ENCODE results near the gene ZEB2. TPM values are rescaled to one million over a fixed set of nuclear protein-coding genes. Genes with fewer than 3 reads are reported as not detected.

Gene ZEB2
- polyA plus RNA-seq, 1 donor from 2014 or later, result 51.5 TPM

DNA sequence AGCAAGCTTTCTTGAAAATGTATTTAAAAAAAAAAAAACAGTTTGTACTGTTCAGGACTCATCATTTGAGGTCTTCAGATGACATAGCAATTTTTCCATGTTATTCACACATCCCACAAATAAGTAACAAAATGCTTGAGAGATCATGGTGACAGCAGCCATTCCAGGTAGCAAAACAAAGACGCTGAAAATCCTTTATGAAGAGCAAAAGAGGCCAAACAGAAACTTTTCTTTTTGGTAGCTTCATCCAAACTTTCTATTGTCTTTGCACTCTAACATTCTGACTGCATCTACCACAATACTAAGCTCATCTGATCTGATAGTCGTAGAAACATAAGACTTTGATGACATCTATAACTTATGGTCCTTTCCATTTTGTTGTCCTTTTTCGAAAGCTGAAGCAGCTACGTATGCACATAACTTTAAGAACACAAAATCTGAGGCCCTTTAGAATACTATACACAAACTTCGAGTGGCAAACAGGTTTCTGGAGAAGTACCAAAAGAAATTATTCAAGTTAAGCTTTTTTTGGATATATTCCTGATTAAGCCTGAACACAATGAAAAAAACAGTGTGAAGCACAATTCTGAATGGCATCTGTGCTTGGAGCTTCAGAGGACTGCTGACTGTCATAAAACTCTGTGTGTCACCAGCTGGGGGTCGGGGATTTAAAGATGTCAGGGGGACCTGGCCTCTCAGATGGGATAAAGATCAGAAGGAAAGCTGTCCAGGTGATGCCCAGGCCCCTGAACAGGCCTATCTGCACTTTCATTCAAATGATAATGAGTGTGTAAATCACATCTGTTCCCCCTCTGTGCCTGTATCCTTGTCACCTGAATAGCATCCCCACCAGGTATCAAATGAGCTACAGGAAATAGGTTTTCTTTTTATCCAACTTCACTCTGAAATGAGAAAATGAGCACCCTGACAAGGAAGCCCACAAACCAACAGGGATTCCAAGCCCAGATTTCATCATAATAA, 75.8 kb downstream of the ZEB2 start:
- Mint-ChIP-seq H3K27me3 (no peaks in the 10 kb centered on the region), H3K27ac (peak overlapping the region in 1 of 3 donors; percentile 57), H3K36me3 (peaks cover 2% of the 10 kb centered on the region), H3K4me3 (no peak overlapping the region), H3K4me1 (peaks cover 41 to 61% (median 59%) of the 10 kb centered on the region in 3 donors), H3K9me3 (no peaks in the 10 kb centered on the region)

DNA sequence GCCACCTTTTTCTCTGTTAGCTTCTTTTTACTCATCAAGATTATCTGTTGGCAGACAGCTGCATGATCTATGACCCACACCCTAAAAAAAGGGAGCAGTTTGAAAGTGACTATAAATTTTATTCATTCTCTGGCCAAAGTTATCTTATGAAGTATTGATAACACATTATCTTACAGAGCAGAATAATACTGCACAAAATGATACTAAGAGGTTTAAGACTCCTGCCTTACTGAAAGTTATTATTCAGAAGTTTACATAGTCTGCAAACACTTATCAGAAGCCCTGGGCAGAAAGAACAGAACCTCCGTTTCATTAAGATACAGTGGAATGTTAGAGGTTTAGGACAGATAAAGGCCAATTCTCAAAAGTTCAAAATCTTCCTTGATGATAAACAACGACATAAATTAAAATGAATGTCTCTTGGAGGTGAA, 78.2 kb downstream of the ZEB2 start:
- no peak overlapping the region for H3K4me3 Mint-ChIP-seq
- no peaks in the 10 kb centered on the region for H3K9me3 Mint-ChIP-seq
- no peaks in the 10 kb centered on the region for H3K27me3 Mint-ChIP-seq
- no peak overlapping the region for H3K27ac Mint-ChIP-seq
- H3K4me1 Mint-ChIP-seq, result peaks cover 35 to 61% (median 55%) of the 10 kb centered on the region in 3 donors
- H3K36me3 Mint-ChIP-seq, result no peaks in the 10 kb centered on the region

DNA sequence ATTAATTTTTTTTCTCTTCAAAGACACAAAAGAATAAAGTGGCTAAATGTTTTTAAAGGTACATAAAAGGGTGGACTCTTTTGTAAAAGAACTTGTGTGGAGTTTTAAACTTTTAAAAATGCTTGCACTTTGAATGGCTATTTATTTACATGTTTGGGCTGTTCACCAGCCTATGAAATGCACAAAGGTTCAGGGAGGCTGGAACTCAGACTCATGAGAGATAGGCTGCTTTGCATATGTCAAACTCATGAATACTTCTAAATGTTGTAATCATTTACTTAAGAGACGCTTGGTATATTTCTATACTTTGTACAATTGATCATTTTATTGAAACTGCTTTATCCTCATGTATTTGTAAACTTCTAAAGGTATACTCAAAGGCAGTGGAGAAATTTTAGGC, 79.9 kb downstream of the ZEB2 start:
- Mint-ChIP-seq H3K36me3 (no peaks in the 10 kb centered on the region), H3K4me3 (peak overlapping the region in 1 of 4 donors; percentile 7), H3K27ac (no peak overlapping the region), H3K4me1 (peaks cover 29 to 59% (median 46%) of the 10 kb centered on the region in 3 donors), H3K9me3 (no peaks in the 10 kb centered on the region), H3K27me3 (no peaks in the 10 kb centered on the region)

DNA sequence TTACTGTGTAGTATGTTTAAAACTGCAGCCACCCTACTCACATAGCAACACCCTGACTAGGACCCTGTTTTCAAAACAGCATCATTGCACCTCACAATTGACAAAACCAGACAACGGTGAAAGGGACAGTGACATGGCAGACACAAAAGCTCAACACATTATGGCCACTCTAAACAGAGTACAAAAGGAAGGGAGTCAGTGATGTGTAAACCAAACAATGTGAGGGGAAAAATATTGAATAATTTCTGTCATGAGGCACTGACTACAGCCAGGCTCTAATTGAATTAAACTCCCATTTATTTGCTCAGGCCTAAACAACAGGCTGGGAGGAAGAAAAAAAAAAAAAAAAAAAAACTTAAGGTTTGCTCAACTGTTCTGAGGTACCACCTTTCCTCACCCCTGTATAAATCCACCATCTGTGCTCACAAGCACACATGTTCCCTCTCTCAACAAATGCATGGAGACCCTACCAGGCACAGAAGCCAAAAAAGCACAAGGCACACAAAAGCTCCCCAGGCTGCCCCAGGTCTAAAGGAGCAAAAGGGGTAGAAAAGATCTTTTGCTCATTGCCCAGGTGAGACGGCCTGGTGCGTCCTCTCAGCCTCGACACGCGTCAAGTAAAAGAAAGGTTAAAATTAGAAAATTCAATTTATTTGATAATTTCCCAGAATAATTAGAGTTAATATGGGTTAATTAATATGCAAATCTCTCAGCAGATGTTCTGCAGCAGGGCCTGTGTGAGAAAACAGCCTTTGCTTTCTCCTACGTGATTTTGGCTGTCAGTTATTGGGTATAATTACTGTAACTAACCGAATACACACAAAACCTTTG, 80.9 kb downstream of the ZEB2 start:
- Mint-ChIP-seq H3K27ac (peak overlapping the region in 2 of 3 donors; percentile 35 to 45), H3K27me3 (no peaks in the 10 kb centered on the region), H3K36me3 (no peaks in the 10 kb centered on the region), H3K4me1 (peaks cover 26 to 57% (median 45%) of the 10 kb centered on the region in 3 donors), H3K9me3 (no peaks in the 10 kb centered on the region), H3K4me3 (no peak overlapping the region)

DNA sequence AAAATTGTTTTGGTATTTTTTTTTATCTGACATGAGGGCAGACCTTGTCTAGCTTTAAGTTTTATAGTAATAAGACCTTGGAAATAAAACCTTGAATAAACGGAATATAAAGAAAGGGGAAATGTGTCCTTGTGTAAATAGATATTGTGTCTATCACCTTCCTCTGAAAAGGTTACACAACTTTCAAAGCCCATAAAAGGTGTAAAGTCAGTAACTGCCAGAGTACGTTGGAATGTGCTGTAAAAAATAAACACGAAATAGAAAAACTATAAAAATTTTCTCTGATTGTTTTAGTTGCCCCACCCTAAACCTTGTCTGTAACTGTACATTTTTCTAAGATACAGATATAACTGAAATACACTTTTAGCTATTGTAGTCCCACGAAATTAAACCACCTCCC, 82.3 kb downstream of the ZEB2 start:
- no peaks in the 10 kb centered on the region for H3K9me3 Mint-ChIP-seq
- no peaks in the 10 kb centered on the region for H3K27me3 Mint-ChIP-seq
- H3K4me1 Mint-ChIP-seq, result peaks cover 31 to 63% (median 48%) of the 10 kb centered on the region in 3 donors
- peak overlapping the region in 1 of 3 donors; percentile 35 for H3K27ac Mint-ChIP-seq
- H3K36me3 Mint-ChIP-seq, result no peaks in the 10 kb centered on the region
- peak overlapping the region in 1 of 4 donors; percentile 21 for H3K4me3 Mint-ChIP-seq

DNA sequence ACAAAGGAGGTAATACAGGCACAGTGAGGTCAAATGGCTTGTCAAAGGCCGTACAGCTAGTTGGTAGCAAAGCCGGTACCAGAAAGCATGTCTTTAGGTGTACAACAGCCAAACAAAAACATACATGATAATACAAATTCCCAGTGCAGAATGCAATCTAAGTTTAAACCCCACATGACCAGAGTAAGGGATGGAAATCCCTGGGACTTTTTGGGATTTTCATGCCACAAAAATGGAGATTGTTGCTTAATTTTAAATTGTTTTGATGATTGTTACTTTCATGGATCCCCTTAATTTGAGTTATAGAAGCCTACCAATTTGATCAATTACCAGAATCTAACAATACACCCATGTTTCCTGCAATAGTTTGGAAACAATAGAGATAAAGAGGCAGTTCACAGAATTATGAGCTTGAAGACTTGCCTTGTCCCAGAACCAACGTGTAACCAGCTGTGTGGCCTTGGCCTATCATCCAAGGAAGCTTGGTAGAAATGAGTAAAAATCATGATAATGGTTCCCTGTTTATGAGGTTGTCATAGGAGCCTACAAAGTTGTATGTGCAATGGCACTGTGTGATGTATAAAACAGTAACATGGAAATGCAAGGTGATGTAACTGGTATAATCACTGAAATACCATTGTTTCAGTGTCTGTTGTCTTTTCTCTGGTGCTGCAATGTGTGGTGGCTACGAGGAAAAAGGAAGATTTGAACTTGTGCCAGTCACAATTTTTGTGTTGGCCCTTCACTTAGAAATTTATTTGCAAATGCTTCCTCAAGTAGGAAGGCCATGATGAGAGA, 85.3 kb downstream of the ZEB2 start:
- Mint-ChIP-seq H3K36me3 (no peaks in the 10 kb centered on the region), H3K4me3 (peak overlapping the region in 1 of 4 donors; percentile 26), H3K27ac (peak overlapping the region in 1 of 3 donors; percentile 55), H3K27me3 (no peaks in the 10 kb centered on the region), H3K9me3 (no peaks in the 10 kb centered on the region), H3K4me1 (peaks cover 15 to 39% (median 38%) of the 10 kb centered on the region in 3 donors)

DNA sequence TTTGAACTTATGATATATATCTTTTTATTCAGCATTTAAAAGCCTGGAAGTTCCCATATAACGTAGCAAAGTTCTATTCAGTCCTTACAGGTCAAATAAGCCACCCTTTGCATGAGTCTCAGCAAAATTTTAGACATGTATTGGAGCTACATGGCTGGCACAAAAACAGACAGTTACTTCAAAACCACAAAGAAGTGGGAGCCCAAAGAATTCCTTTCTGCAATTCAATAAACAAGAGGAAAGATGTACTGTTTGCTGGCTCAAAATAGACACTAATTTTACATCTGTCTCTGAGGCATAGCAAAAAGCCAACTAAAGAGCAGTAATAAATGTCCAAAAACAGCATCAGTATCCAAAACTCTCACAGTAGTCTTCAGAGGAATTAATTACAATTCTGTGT, 87.0 kb downstream of the ZEB2 start:
- H3K27me3 Mint-ChIP-seq, result no peaks in the 10 kb centered on the region
- no peak overlapping the region for H3K4me3 Mint-ChIP-seq
- H3K36me3 Mint-ChIP-seq, result no peaks in the 10 kb centered on the region
- H3K4me1 Mint-ChIP-seq, result peaks cover 11 to 32% (median 28%) of the 10 kb centered on the region in 3 donors
- H3K27ac Mint-ChIP-seq, result peak overlapping the region in 1 of 3 donors; percentile 4
- H3K9me3 Mint-ChIP-seq, result no peaks in the 10 kb centered on the region

DNA sequence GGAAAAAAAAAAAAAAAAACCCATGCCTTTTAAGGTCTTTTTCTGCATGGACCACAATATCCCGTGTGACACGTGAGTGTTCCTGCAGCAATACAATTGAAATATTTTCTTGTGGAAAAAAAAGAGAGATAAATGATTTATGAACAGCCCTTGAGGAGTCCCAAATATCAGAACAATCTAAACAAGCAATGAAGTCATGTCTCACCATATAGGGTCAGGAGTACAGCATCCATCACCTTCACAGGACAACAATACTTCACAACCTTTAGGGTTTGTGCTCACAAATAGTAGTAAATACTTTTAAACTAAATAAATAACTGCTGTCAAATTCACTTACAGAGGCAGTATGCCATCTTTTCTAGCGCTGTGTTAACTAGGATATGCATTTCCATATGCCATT, 87.9 kb downstream of the ZEB2 start:
- no peaks in the 10 kb centered on the region for H3K36me3 Mint-ChIP-seq
- H3K27me3 Mint-ChIP-seq, result no peaks in the 10 kb centered on the region
- H3K27ac Mint-ChIP-seq, result no peak overlapping the region
- peaks cover 12 to 31% (median 31%) of the 10 kb centered on the region in 3 donors for H3K4me1 Mint-ChIP-seq
- H3K4me3 Mint-ChIP-seq, result no peak overlapping the region
- H3K9me3 Mint-ChIP-seq, result no peaks in the 10 kb centered on the region

DNA sequence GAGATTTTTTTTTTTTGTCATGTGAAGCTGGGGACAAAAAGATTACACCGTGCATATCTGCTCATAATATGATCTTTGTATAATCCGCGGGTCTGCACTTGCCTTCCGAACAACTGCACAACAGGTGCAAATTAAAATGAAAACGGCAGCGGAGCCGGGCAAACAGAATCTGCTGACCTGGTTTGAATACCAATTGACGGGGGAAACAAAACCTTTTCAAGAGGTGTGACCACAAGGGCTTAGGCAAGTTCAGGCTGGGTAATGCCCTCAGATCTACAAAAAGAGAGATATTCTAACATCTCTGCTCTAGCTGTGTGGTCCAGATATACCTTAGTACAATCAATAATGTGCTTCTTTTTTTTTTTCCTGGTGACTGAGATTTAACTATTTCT, 88.5 kb downstream of the ZEB2 start:
- Mint-ChIP-seq H3K4me3 (no peak overlapping the region), H3K27ac (no peak overlapping the region), H3K4me1 (peaks cover 17 to 37% (median 34%) of the 10 kb centered on the region in 3 donors)

DNA sequence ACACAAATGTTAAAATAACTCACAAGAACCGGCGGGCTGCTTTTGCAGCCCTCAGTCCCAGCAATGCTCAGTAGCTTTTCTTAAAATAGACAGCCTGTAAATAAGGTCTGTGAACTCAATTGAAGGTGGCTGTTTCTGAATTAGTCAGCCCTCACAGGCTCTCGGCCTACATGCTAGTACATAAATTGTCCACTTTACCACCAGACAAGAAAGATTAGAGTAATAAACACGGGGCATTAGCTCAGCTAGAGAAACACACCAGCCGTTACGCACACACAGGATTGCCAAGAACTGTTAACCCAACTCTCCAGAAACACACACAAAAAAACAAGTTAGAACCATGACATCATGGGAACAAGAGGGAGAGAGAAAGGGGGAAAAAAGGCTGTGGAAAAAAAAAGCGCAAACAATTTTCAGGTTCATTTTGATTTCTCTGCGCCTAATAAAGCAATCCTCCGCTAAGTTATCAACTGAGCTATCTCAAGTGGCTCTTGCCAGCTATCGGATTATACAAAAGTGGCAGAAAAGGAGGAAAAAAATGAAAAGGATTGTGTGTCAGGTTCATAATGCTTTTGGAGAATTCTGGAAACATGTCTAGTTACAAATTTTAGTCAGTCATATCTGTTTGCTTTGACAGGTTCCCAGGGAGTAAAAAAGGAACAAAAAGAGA, 89.1 kb downstream of the ZEB2 start:
- no peaks in the 10 kb centered on the region for H3K27me3 Mint-ChIP-seq

More for the DNA sequence above, 88.5 kb downstream of the ZEB2 start:
- Mint-ChIP-seq H3K36me3 (no peaks in the 10 kb centered on the region), H3K9me3 (no peaks in the 10 kb centered on the region), H3K27me3 (no peaks in the 10 kb centered on the region)

DNA sequence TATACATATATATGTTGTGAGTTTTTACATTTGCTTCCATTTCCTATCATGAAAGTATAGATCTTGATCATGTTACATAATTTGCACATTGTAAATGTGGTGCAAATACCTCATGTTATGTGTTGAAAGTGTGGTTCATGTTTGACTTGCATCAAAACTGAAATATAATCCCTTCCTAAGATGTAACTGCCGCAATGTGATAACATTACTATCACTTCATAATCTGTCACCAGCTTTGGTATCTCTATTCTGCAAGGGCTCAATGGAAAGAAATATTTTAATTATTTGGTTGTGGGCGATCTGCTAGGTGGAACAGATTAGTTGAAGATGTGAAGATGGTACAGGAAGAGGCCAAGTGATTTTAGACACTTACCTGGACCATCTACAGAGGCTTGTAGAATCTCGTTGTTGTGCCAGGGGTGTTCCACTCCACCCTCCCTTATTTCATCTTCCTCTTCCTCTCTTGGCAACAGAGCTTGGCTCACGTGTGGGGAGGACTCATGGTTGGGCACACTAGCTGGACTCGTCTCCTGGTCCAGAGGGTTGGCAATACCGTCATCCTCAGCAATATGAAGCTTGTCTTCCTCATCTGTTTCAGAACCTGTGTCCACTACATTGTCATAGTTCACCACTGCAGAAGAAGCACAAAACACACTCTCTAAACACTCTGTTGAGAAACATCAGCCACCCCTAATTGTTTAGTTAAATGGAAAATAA, 90.4 kb downstream of the ZEB2 start:
- H3K4me3 Mint-ChIP-seq, result no peak overlapping the region
- H3K36me3 Mint-ChIP-seq, result no peaks in the 10 kb centered on the region
- H3K9me3 Mint-ChIP-seq, result no peaks in the 10 kb centered on the region
- H3K27ac Mint-ChIP-seq, result no peak overlapping the region
- H3K27me3 Mint-ChIP-seq, result no peaks in the 10 kb centered on the region
- H3K4me1 Mint-ChIP-seq, result peaks cover 24 to 48% (median 41%) of the 10 kb centered on the region in 3 donors

More for the DNA sequence above, 89.1 kb downstream of the ZEB2 start:
- Mint-ChIP-seq H3K9me3 (no peaks in the 10 kb centered on the region), H3K27ac (no peak overlapping the region), H3K4me1 (peaks cover 20 to 41% (median 37%) of the 10 kb centered on the region in 3 donors), H3K4me3 (no peak overlapping the region), H3K36me3 (no peaks in the 10 kb centered on the region)

DNA sequence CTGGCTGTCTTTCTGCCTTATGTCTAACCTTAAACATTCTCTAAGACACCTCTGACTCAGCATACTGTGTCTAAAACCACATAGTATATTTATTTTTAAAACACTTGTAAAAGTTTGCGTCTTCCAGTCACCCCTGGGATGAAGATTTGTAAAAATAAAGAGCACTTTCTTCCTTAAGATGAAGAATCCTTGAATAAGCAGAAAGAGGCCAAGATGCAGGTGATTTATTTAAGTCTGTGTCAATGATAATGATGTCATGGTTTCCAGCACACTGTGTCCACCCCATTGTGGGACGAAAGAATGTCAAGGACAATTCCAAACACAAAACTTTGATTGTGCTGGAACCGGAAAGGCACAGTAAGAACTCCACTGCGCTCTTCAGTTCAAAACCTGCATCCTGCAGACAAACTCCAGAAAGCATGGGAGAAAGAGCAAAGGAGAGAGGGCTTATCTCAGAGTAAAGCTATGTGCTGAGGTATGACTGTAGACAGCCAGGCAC, 92.9 kb downstream of the ZEB2 start:
- Mint-ChIP-seq H3K27me3 (no peaks in the 10 kb centered on the region), H3K4me3 (peak overlapping the region in 2 of 4 donors; percentile 14 to 69), H3K36me3 (peaks cover 2% of the 10 kb centered on the region), H3K4me1 (peaks cover 24 to 36% (median 25%) of the 10 kb centered on the region in 3 donors), H3K27ac (peak overlapping the region in 1 of 3 donors; percentile 13), H3K9me3 (no peaks in the 10 kb centered on the region)

DNA sequence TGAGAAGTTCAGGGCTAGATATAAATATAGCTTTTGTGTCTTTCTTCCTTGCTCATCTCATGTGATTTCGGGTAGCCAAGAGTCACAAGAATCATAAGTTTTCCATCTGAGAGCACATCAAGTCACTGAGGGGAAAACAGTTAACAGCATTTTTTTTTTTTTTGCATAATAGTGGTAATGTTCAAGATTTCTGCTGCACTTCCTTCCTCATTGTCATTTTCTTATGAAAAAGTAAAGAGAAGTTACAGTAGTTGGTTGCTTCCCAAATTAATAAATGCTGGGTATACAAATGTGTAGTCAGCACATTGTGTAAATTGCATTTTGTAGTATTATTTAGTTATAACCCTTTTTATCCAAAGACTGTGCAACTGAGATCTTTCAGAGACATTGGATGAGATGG, 93.6 kb downstream of the ZEB2 start:
- H3K27me3 Mint-ChIP-seq, result no peaks in the 10 kb centered on the region
- peaks cover 29 to 42% (median 30%) of the 10 kb centered on the region in 3 donors for H3K4me1 Mint-ChIP-seq
- peaks cover 2% of the 10 kb centered on the region for H3K36me3 Mint-ChIP-seq
- peak overlapping the region in 2 of 4 donors; percentile 11 to 75 for H3K4me3 Mint-ChIP-seq
- H3K27ac Mint-ChIP-seq, result peak overlapping the region in 1 of 3 donors; percentile 32
- H3K9me3 Mint-ChIP-seq, result no peaks in the 10 kb centered on the region
